Kidney glomerular epithelial cell (primary cell): ENCODE data around the gene CD37.

ENCODE experiments used
- DNase-seq: peaks from one replicate; lab custom pipeline; 2025; lab: John Stamatoyannopoulos, UW

CD37 gene

DNA sequence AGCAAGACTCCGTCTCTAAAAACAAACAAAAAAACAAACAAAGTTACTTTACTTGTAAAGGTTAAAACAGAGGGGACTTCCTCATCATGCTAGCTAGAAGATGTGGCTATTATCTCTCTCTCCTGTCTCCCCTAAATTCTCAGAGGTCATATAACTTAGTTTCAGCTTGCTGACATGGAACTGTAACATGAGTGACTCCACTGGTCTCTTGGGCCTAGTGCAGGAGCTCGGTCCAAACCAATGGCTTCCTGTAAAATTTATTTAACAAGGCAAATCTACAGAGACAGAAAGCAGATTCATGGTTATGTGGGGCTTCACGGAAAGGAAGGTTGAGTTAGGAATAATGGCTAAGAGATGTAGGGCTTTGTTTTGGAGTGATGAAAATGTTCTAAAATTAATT is 43.3 kb downstream of the CD37 start:
- DNase-seq, result no peak

DNA sequence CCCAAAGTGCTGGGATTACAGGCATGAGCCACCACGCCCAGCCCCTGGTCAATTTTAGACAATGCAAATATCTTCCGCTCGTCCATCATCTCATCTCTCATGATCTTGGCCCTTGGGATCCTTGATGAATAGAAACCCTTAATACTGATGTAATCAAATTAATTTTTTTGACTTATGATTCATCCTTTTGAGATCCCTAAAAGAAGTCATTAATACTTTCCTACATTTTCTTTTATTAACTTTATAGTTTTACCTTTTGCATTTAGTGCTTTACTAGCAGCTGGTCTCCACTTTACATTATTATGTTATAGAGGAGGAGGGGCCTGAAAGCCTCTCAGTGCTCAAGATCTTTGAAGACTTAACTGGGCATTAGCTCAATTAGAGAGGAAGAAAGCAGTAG is 45.2 kb downstream of the CD37 start:
- DNase-seq, result no peak

- DNase-seq, result no peak
Measured at GRCh38 chr19:49382639-49383038, 47.4 kb downstream of the CD37 start.

DNA sequence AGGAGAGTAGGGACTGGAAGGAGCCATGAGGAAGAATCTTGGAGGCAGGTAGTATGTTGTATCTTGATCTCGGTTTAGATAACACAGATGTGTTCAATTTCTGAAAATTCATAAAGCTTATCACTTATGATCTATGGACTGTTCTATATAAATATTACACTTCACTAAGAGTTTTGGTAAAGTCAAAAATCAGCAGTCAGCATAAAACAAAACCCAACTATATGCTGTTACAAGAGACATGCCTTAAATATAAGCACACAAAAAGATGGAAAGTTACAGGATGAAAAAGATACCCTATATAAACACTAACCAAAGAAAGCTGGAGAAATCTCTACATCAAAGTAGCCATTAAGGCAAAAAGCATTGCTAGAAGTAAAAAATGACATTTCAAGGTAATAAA is 48.4 kb downstream of the CD37 start:
- no peak for DNase-seq

DNA sequence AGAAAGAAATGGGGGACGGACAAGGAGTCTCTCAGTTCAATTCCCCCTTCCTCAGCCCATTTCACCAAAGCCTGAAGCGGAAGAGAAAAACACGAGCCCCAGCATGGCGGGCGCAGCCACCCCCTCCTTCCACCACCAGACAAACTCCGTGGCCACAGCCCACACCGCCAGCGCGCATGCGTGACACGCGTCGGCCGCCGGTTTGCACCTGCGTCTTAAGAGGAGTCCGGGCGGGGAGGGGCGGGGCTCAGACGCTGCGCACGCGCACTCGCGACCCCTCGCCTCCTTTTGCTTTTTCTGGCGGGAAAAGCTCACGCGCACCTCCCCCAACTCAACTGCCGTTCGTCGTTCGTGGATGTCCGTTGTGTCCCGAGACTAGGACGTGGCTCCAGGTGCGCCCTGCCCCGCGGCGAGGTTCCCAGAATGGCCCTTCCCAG is 52.7 kb downstream of the CD37 start, which contains the start of gene KASH5:
KASH5 (plus strand) TSS at position 314 of the 437 bp plus-strand sequence. CDS start 2,635 bp downstream, outside the sequence.
- no peak for DNase-seq

DNA sequence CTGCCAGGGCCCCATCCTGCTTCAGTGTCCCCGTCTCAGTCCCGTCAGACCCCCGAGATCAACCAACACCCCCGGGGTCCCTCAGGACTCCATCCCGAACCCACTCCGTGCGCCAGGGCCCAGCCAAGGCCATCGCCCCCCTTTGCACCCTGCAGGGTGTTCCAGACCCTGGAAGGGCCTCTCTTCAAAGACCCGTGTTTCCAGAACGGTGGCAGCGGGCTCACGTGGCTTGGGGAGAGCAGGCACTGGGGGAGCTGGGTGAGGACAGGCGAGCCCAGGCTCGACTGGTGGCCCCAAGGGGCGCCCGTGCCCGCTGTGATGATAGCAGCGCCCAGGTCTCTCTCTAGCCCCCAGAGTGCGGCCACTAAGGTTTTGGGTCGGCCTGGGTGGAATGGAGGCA is 54.2 kb downstream of the CD37 start:
- DNase-seq, result no peak
